Measurements from ENCODE around the gene SUGP1.

- TF ChIP-seq CTCF (conservative IDR thresholded peaks at IDR 0.05; ENCODE audit: low read length), result no peak
- no peak for TF ChIP-seq EZH2phosphoT487 (IDR thresholded peaks at IDR 0.05; ENCODE audit: borderline replicate concordance, low read depth, low read length)
These were observed 33.7 kb upstream of the SUGP1 start for GRCh38 chr19:19354007-19354406.

All from OCI-LY7 (cell line).